Mammary epithelial cell (primary cell): Measurements from ENCODE around the gene EIF4E3.

Experiments
- CTCF ChIP-seq, 2 donors: IDR thresholded peaks in 1 of 2; conservative IDR thresholded peaks in 1 of 2; 2 replicates each; pipeline ENCODE4 v1.5.1; 2011 to 2012; ENCODE audit warnings: inconsistent platforms in 2 of 2, low read length in 2 of 2, mild to moderate bottlenecking in 2 of 2, control low read depth in 1 of 2, low read depth in 1 of 2; ENCODE audit not compliant: insufficient read depth in 1 of 2; ENCODE audit errors: extremely low read depth in 1 of 2
- EZH2 ChIP-seq: IDR thresholded peaks from 2 replicates; pipeline ENCODE4 v1.6.1; 2012; ENCODE audit warnings: low read length, inconsistent platforms, borderline replicate concordance

- TF ChIP-seq CTCF (conservative IDR thresholded peaks at IDR 0.05 in 1 of 2, IDR thresholded peaks at IDR 0.05 in 1 of 2; ENCODE audit: extremely low read depth in 1 of 2, insufficient read depth in 1 of 2, low read depth in 1 of 2, low read length in 2 of 2) (no peak), EZH2 (no peak)
Measured at GRCh38 chr3:71651625-71652024, 73.6 kb downstream of the EIF4E3 start.
